ENCODE results near the gene SCUBE1.

The SCUBE1 gene

GRCh38 chr22:43253839-43254238 lies 89.3 kb downstream of the SCUBE1 start:
- no peak for DNase-seq

- DNase-seq = no peak
Measured at GRCh38 chr22:43252319-43252718, 90.9 kb downstream of the SCUBE1 start.

GRCh38 chr22:43249789-43250471 lies 93.2 kb downstream of the SCUBE1 start:
- DNase-seq = no peak

- DNase-seq = no peak
Measured at GRCh38 chr22:43247546-43248260, 95.5 kb downstream of the SCUBE1 start.

- no peak for DNase-seq
Measured at GRCh38 chr22:43246188-43246587, 97.0 kb downstream of the SCUBE1 start.

GRCh38 chr22:43245717-43246116 lies 97.5 kb downstream of the SCUBE1 start:
- no peak for DNase-seq

GRCh38 chr22:43244803-43245527 lies 98.2 kb downstream of the SCUBE1 start:
- DNase-seq = no peak

GRCh38 chr22:43244402-43244801 lies 98.8 kb downstream of the SCUBE1 start:
- no peak for DNase-seq

- DNase-seq = no peak
Measured at GRCh38 chr22:43243324-43243723, 99.8 kb downstream of the SCUBE1 start.

GRCh38 chr22:43242627-43243026 lies 100.5 kb downstream of the SCUBE1 start:
- DNase-seq = peak; percentile 10

GRCh38 chr22:43241699-43242386 lies 101.3 kb downstream of the SCUBE1 start:
- DNase-seq = no peak

- no peak for DNase-seq
Measured at GRCh38 chr22:43241138-43241597, 102.0 kb downstream of the SCUBE1 start.

GRCh38 chr22:43240614-43241013 lies 102.6 kb downstream of the SCUBE1 start:
- DNase-seq = no peak

- DNase-seq = no peak
Measured at GRCh38 chr22:43239956-43240355, 103.2 kb downstream of the SCUBE1 start.

- peak; percentile 58 for DNase-seq
Measured at GRCh38 chr22:43239193-43239780, 103.9 kb downstream of the SCUBE1 start.

GRCh38 chr22:43238526-43239006 lies 104.6 kb downstream of the SCUBE1 start:
- no peak for DNase-seq

GRCh38 chr22:43237280-43237679 lies 105.9 kb downstream of the SCUBE1 start:
- DNase-seq = no peak

GRCh38 chr22:43236411-43237166 lies 106.6 kb downstream of the SCUBE1 start:
- no peak for DNase-seq

GRCh38 chr22:43235445-43236409 lies 107.4 kb downstream of the SCUBE1 start:
- DNase-seq = no peak

- DNase-seq = peak; percentile 14
Measured at GRCh38 chr22:43234264-43234988, 108.7 kb downstream of the SCUBE1 start.
